ENCODE results near the gene KRTAP10-2. TPM values are rescaled to one million over a fixed set of nuclear protein-coding genes. Genes with fewer than 3 reads are reported as not detected.
"Not testable (repeated sequence)": the region's sequence is repeated elsewhere in the genome, so short reads cannot be mapped to it uniquely, and the experiment has no call there.

KRTAP10-2 gene
- total RNA-seq, 1 experiment from 2014 or later, result not detected

- Mint-ChIP-seq H3K4me1 (ENCODE audit: low read depth, unreplicated experiment) (no peaks in the 10 kb centered on the region), H3K36me3 (ENCODE audit: insufficient read depth, unreplicated experiment) (no peaks in the 10 kb centered on the region), H3K27ac (ENCODE audit: unreplicated experiment) (no peak overlapping the region), H3K4me3 (ENCODE audit: low read depth, unreplicated experiment) (no peak overlapping the region), H3K9me3 (ENCODE audit: low read depth, unreplicated experiment) (no peaks in the 10 kb centered on the region), H3K27me3 (ENCODE audit: unreplicated experiment) (peaks cover 15% of the 10 kb centered on the region)
- BruUV-seq (replicated peaks), result no TSS peak
- TF ChIP-seq CTCF (IDR thresholded peaks at IDR 0.05; ENCODE audit: unreplicated experiment), result no peak
- no peak for DNase-seq
- intact Hi-C loops (cut with micrococcal nuclease; ENCODE audit: unreplicated experiment), result no loop called here
- CTCF ChIA-PET, result no interaction called here
Measured at GRCh38 chr21:44503901-44504399, 47.4 kb downstream of the KRTAP10-2 start.

GRCh38 chr21:44503006-44503889, 48.1 kb downstream of the KRTAP10-2 start:
- H3K4me1 Mint-ChIP-seq (ENCODE audit: low read depth, unreplicated experiment); H3K9me3 Mint-ChIP-seq (ENCODE audit: low read depth, unreplicated experiment); intact Hi-C loops (cut with micrococcal nuclease; ENCODE audit: unreplicated experiment); H3K4me3 Mint-ChIP-seq (ENCODE audit: low read depth, unreplicated experiment); DNase-seq; CTCF ChIA-PET; BruUV-seq (replicated peaks); H3K36me3 Mint-ChIP-seq (ENCODE audit: insufficient read depth, unreplicated experiment); H3K27ac Mint-ChIP-seq (ENCODE audit: unreplicated experiment): not testable (repeated sequence)
- H3K27me3 Mint-ChIP-seq (ENCODE audit: unreplicated experiment), result peaks cover 22% of the 10 kb centered on the region

GRCh38 chr21:44502171-44502958, 48.9 kb downstream of the KRTAP10-2 start:
- no peak for DNase-seq
- intact Hi-C loops (cut with micrococcal nuclease; ENCODE audit: unreplicated experiment), result no loop called here
- TF ChIP-seq CTCF (IDR thresholded peaks at IDR 0.05; ENCODE audit: unreplicated experiment), result no peak
- CTCF ChIA-PET, result no interaction called here
- H3K27me3 Mint-ChIP-seq (ENCODE audit: unreplicated experiment), result peaks cover 31% of the 10 kb centered on the region
- no peaks in the 10 kb centered on the region for H3K4me1 Mint-ChIP-seq (ENCODE audit: low read depth, unreplicated experiment)
- BruUV-seq (replicated peaks), result no TSS peak
- H3K36me3 Mint-ChIP-seq (ENCODE audit: insufficient read depth, unreplicated experiment), result no peaks in the 10 kb centered on the region
- H3K4me3 Mint-ChIP-seq (ENCODE audit: low read depth, unreplicated experiment), result no peak overlapping the region
- no peak overlapping the region for H3K27ac Mint-ChIP-seq (ENCODE audit: unreplicated experiment)
- H3K9me3 Mint-ChIP-seq (ENCODE audit: low read depth, unreplicated experiment), result no peaks in the 10 kb centered on the region

Other genes starting within 250 kb of the KRTAP10-2 start
- 7.5 and 8.6 TPM in 2 replicates for gene CFAP410, start 212.1 kb downstream of the KRTAP10-2 start, total RNA-seq (2022)
- not detected in 2 replicates for gene TRPM2, start 197.9 kb downstream of the KRTAP10-2 start, total RNA-seq (2022)
- gene LRRC3, start 96.0 kb downstream of the KRTAP10-2 start, total RNA-seq (2022), result 0.40 and 0.61 TPM in 2 replicates
- not detected in 2 replicates for gene KRTAP10-1, start 11.3 kb downstream of the KRTAP10-2 start, total RNA-seq (2022)
- not detected in 2 replicates for gene KRTAP10-3, start 7.3 kb upstream of the KRTAP10-2 start, total RNA-seq (2022)
- not detected in 2 replicates for gene KRTAP10-4, start 22.2 kb upstream of the KRTAP10-2 start, total RNA-seq (2022)
- gene KRTAP10-5, start 29.1 kb upstream of the KRTAP10-2 start, total RNA-seq (2022), result not detected in 2 replicates
- not detected in 2 replicates for gene KRTAP10-6, start 41.0 kb upstream of the KRTAP10-2 start, total RNA-seq (2022)
- not detected in 2 replicates for gene KRTAP10-7, start 49.1 kb upstream of the KRTAP10-2 start, total RNA-seq (2022)
- not detected in 2 replicates for gene KRTAP10-8, start 60.6 kb upstream of the KRTAP10-2 start, total RNA-seq (2022)
- gene KRTAP10-9, start 75.6 kb upstream of the KRTAP10-2 start, total RNA-seq (2022), result not detected in 2 replicates
- not detected in 2 replicates for gene KRTAP10-10, start 85.9 kb upstream of the KRTAP10-2 start, total RNA-seq (2022)
- not detected in 2 replicates for gene KRTAP10-11, start 94.9 kb upstream of the KRTAP10-2 start, total RNA-seq (2022)
- gene KRTAP12-4, start 103.2 kb upstream of the KRTAP10-2 start, total RNA-seq (2022), result not detected in 2 replicates
- gene KRTAP12-3, start 106.4 kb upstream of the KRTAP10-2 start, total RNA-seq (2022), result not detected in 2 replicates
- gene KRTAP12-2, start 115.4 kb upstream of the KRTAP10-2 start, total RNA-seq (2022), result not detected in 2 replicates
- not detected in 2 replicates for gene KRTAP12-1, start 130.7 kb upstream of the KRTAP10-2 start, total RNA-seq (2022)
- gene KRTAP10-12, start 145.7 kb upstream of the KRTAP10-2 start, total RNA-seq (2022), result not detected in 2 replicates
- not detected in 2 replicates for gene TSPEAR, start 160.1 kb upstream of the KRTAP10-2 start, total RNA-seq (2022)